PC-9 (cell line): ENCODE data around the gene POLR1G.

Experiments
- CTCF ChIP-seq: fragments of 200-600 bp; sonication (generic); conservative IDR thresholded peaks from 2 replicates; pipeline ENCODE4 v1.6.1; 2017; ENCODE audit warnings: mixed run types, antibody characterized with exemption, mild to moderate bottlenecking, moderate library complexity
- EZH2 ChIP-seq: fragments of 200-600 bp; sonication (generic); IDR thresholded peaks from 2 replicates; pipeline ENCODE4 v1.8.0; 2017; ENCODE audit warnings: antibody characterized with exemption, low read depth

- no peak for TF ChIP-seq EZH2
- TF ChIP-seq CTCF: no peak
These were observed 4.6 kb upstream of the POLR1G start for GRCh38 chr19:45401815-45402214.
